ENCODE data around the gene CTNNA3.

DNA sequence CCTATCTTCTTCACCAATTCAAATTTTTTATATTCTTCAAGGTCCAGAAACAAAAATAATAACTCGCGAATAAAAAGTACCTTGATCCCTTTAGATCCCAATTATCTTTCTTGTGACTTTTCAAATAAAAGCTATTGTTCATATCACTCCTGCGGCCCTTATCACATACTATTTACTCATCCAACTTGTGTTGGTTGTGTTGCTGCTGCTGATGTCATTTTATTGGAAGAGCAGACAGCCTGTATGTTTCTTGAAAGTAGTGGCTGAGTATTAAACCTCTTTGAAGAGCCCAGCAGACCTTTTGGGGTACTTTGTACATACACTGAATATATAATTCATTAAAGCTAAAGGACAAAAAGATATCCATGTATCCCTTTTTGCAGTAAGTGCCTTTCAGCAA lies 231.7 kb downstream of the CTNNA3 start:
- TF ChIP-seq, protein P1, sequence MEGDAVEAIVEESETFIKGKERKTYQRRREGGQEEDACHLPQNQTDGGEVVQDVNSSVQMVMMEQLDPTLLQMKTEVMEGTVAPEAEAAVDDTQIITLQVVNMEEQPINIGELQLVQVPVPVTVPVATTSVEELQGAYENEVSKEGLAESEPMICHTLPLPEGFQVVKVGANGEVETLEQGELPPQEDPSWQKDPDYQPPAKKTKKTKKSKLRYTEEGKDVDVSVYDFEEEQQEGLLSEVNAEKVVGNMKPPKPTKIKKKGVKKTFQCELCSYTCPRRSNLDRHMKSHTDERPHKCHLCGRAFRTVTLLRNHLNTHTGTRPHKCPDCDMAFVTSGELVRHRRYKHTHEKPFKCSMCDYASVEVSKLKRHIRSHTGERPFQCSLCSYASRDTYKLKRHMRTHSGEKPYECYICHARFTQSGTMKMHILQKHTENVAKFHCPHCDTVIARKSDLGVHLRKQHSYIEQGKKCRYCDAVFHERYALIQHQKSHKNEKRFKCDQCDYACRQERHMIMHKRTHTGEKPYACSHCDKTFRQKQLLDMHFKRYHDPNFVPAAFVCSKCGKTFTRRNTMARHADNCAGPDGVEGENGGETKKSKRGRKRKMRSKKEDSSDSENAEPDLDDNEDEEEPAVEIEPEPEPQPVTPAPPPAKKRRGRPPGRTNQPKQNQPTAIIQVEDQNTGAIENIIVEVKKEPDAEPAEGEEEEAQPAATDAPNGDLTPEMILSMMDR (IDR thresholded peaks at IDR 0.05): no peak
- TF ChIP-seq POLR2A (IDR thresholded peaks at IDR 0.05): no peak

Measured in right lobe of liver (tissue), 4 donors.